ENCODE measurements around the gene LIG1.
A peak's percentile ranks its signal among the peaks of the same experiment; 100 is the strongest.

Gene LIG1

GRCh38 chr19:48190288-48190884, 20.2 kb upstream of the LIG1 start:
- H3K9me3 ChIP-seq (ENCODE audit: low read depth, low read length): no peaks in the 10 kb centered on the region
- no peak for DNase-seq (ENCODE audit: low read depth, low spot score)
- H3K36me3 ChIP-seq (ENCODE audit: insufficient read depth, low read length): peaks cover 6% of the 10 kb centered on the region; the same call in 1 of the 2 replicates
- 0 out of 2 replicates have a peak, but pooled peaks have one; percentile 13 for TF ChIP-seq POLR2AphosphoS5 (IDR thresholded peaks at IDR 0.05; ENCODE audit: borderline replicate concordance, low read depth, low read length)
- no peak for TF ChIP-seq FOXP2 (optimal IDR thresholded peaks at IDR 0.05; ENCODE audit: control extremely low read depth, extremely low read length, insufficient read depth)
- TF ChIP-seq EZH2 (IDR thresholded peaks at IDR 0.05): no peak
- no peak overlapping the region for H3K9ac ChIP-seq (ENCODE audit: insufficient read length)
- no peak overlapping the region for H3K4me3 ChIP-seq
- H3K27ac ChIP-seq: peak overlapping the region; percentile 7; the same call in 1 of the 2 replicates

DNA sequence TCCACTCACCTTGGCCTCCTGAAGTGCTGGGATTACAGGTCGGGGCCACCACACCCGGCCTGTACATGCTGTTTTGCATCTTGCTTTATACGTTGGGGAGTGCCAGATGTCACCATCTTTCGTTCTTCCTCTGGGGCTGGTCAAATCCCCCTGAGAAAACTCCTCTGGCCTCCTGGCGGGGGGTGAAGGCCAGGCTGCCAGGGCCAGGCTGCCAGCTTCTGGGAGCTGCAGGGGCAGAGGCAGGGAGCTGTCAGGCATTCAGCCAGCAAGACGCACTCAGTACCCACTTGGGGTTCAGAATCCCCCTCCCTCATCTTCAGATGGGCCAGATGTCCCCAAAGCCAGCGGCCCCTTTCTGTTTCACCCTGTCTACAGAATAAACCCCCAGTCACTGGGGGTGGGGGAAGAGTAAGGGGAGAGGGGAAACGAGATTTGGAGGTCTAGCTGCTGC, 16.4 kb upstream of the LIG1 start:
- no peak for DNase-seq (ENCODE audit: low read depth, low spot score)
- H3K36me3 ChIP-seq (ENCODE audit: insufficient read depth, low read length): peaks cover 15% of the 10 kb centered on the region
- H3K9me3 ChIP-seq (ENCODE audit: low read depth, low read length): peaks cover 1% of the 10 kb centered on the region; the same call in 1 of the 2 replicates
- no peak overlapping the region for H3K27ac ChIP-seq
- H3K4me3 ChIP-seq: no peak overlapping the region
- TF ChIP-seq FOXP2 (optimal IDR thresholded peaks at IDR 0.05; ENCODE audit: control extremely low read depth, extremely low read length, insufficient read depth) (no peak), EZH2 (IDR thresholded peaks at IDR 0.05) (no peak), POLR2AphosphoS5 (IDR thresholded peaks at IDR 0.05; ENCODE audit: borderline replicate concordance, low read depth, low read length) (no peak)
- no peak overlapping the region for H3K9ac ChIP-seq (ENCODE audit: insufficient read length)

GRCh38 chr19:48186015-48186414, 15.9 kb upstream of the LIG1 start:
- no peak for TF ChIP-seq EZH2 (IDR thresholded peaks at IDR 0.05)
- TF ChIP-seq FOXP2 (optimal IDR thresholded peaks at IDR 0.05; ENCODE audit: control extremely low read depth, extremely low read length, insufficient read depth): no peak
- TF ChIP-seq POLR2AphosphoS5 (IDR thresholded peaks at IDR 0.05; ENCODE audit: borderline replicate concordance, low read depth, low read length): no peak
- Histone ChIP-seq H3K36me3 (ENCODE audit: insufficient read depth, low read length) (peaks cover 21% of the 10 kb centered on the region), H3K9ac (ENCODE audit: insufficient read length) (no peak overlapping the region), H3K9me3 (ENCODE audit: low read depth, low read length) (peaks cover 6% of the 10 kb centered on the region; the same call in 1 of the 2 replicates), H3K4me3 (no peak overlapping the region), H3K27ac (no peak overlapping the region)
- no peak for DNase-seq (ENCODE audit: low read depth, low spot score)

DNA sequence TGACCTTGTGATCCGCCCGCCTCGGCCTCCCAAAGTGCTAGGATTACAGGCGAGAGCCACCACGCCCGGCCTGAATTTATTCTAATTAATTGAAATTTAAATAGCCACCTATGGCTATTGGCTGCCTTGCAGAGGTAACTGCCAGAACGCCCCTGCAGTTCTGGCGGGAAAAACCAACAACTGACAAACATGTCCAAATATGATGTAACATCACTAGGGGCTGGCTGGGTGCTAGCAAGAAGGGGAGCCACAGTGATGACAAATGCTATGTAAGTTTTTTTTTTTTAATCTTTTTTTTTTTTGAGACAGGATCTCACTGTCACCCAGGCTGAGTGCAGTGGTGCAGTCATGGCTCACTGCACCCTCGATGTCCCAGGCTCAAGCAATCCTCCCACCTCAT, 13.2 kb upstream of the LIG1 start:
- no peak overlapping the region for H3K27ac ChIP-seq
- DNase-seq (ENCODE audit: low read depth, low spot score): no peak
- TF ChIP-seq FOXP2 (optimal IDR thresholded peaks at IDR 0.05; ENCODE audit: control extremely low read depth, extremely low read length, insufficient read depth): no peak
- no peak for TF ChIP-seq EZH2 (IDR thresholded peaks at IDR 0.05)
- no peak for TF ChIP-seq POLR2AphosphoS5 (IDR thresholded peaks at IDR 0.05; ENCODE audit: borderline replicate concordance, low read depth, low read length)
- H3K9me3 ChIP-seq (ENCODE audit: low read depth, low read length): peaks cover 6% of the 10 kb centered on the region; the same call in 1 of the 2 replicates
- H3K36me3 ChIP-seq (ENCODE audit: insufficient read depth, low read length): peaks cover 18% of the 10 kb centered on the region
- H3K4me3 ChIP-seq: no peak overlapping the region
- no peak overlapping the region for H3K9ac ChIP-seq (ENCODE audit: insufficient read length)

- peaks cover 6% of the 10 kb centered on the region; the same call in 1 of the 2 replicates for H3K9me3 ChIP-seq (ENCODE audit: low read depth, low read length)
- H3K9ac ChIP-seq (ENCODE audit: insufficient read length): no peak overlapping the region
- no peak overlapping the region for H3K27ac ChIP-seq
- H3K36me3 ChIP-seq (ENCODE audit: insufficient read depth, low read length): peaks cover 18% of the 10 kb centered on the region
- no peak for TF ChIP-seq FOXP2 (optimal IDR thresholded peaks at IDR 0.05; ENCODE audit: control extremely low read depth, extremely low read length, insufficient read depth)
- no peak for TF ChIP-seq EZH2 (IDR thresholded peaks at IDR 0.05)
- TF ChIP-seq POLR2AphosphoS5 (IDR thresholded peaks at IDR 0.05; ENCODE audit: borderline replicate concordance, low read depth, low read length): no peak
- DNase-seq (ENCODE audit: low read depth, low spot score): no peak
- no peak overlapping the region for H3K4me3 ChIP-seq
Observed at GRCh38 chr19:48182434-48182833, 12.3 kb upstream of the LIG1 start.

GRCh38 chr19:48181505-48181904, 11.4 kb upstream of the LIG1 start:
- Histone ChIP-seq H3K9me3 (ENCODE audit: low read depth, low read length) (peaks cover 6% of the 10 kb centered on the region; the same call in 1 of the 2 replicates), H3K27ac (no peak overlapping the region), H3K4me3 (no peak overlapping the region), H3K36me3 (ENCODE audit: insufficient read depth, low read length) (peaks cover 18% of the 10 kb centered on the region), H3K9ac (ENCODE audit: insufficient read length) (no peak overlapping the region)
- no peak for DNase-seq (ENCODE audit: low read depth, low spot score)
- TF ChIP-seq FOXP2 (optimal IDR thresholded peaks at IDR 0.05; ENCODE audit: control extremely low read depth, extremely low read length, insufficient read depth) (no peak), EZH2 (IDR thresholded peaks at IDR 0.05) (no peak), POLR2AphosphoS5 (IDR thresholded peaks at IDR 0.05; ENCODE audit: borderline replicate concordance, low read depth, low read length) (no peak)

- no peak overlapping the region for H3K27ac ChIP-seq
- peaks cover 21% of the 10 kb centered on the region for H3K36me3 ChIP-seq (ENCODE audit: insufficient read depth, low read length)
- no peak for DNase-seq (ENCODE audit: low read depth, low spot score)
- no peak overlapping the region for H3K9ac ChIP-seq (ENCODE audit: insufficient read length)
- TF ChIP-seq POLR2AphosphoS5 (IDR thresholded peaks at IDR 0.05; ENCODE audit: borderline replicate concordance, low read depth, low read length) (no peak), EZH2 (IDR thresholded peaks at IDR 0.05) (no peak), FOXP2 (optimal IDR thresholded peaks at IDR 0.05; ENCODE audit: control extremely low read depth, extremely low read length, insufficient read depth) (no peak)
- peaks cover 2% of the 10 kb centered on the region; the same call in 1 of the 2 replicates for H3K9me3 ChIP-seq (ENCODE audit: low read depth, low read length)
- no peak overlapping the region for H3K4me3 ChIP-seq
Observed at GRCh38 chr19:48176226-48176625, 6.1 kb upstream of the LIG1 start.

DNA sequence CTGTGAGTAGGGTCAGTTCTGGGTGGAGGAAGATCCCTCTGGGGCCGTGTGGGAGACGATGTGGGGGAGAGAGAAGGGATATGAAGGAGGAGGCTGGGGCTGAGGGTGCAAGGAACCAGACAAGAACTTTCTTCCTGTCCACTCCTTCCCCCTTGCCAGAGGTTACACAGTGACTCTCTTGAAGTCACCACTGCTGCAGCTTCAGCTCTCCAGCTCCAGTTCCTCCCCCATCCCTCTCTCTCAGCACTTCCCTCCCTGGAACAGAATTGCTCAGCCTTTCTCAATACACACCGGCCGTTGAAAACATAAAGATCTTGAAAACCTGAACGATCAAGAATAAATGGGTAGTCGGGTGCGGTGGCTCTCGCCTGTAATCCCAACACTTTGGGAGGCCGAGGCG, 5.4 kb upstream of the LIG1 start:
- no peak overlapping the region for H3K4me3 ChIP-seq
- H3K9me3 ChIP-seq (ENCODE audit: low read depth, low read length): no peaks in the 10 kb centered on the region
- H3K27ac ChIP-seq: no peak overlapping the region
- no peak overlapping the region for H3K9ac ChIP-seq (ENCODE audit: insufficient read length)
- H3K36me3 ChIP-seq (ENCODE audit: insufficient read depth, low read length): peaks cover 19% of the 10 kb centered on the region; the same call in 1 of the 2 replicates
- TF ChIP-seq FOXP2 (optimal IDR thresholded peaks at IDR 0.05; ENCODE audit: control extremely low read depth, extremely low read length, insufficient read depth) (no peak), POLR2AphosphoS5 (IDR thresholded peaks at IDR 0.05; ENCODE audit: borderline replicate concordance, low read depth, low read length) (no peak)
- DNase-seq (ENCODE audit: low read depth, low spot score): no peak
